Gastrocnemius medialis (tissue), 4 donors: ENCODE measurements around the gene CISD1.

Experiments used
- CTCF ChIP-seq, 5 experiments: fragments of 450-650 bp in 3 of 5; fragments of 200-600 bp in 2 of 5; sonication (generic) in 2 of 5; IDR thresholded peaks in 4 of 5; conservative IDR thresholded peaks in 1 of 5; 1 replicate in 4 of 5; 2 replicates in 1 of 5; pipeline ENCODE4 v1.5.1; 2016 to 2019; ENCODE audit warnings: antibody characterized with exemption in 5 of 5, mild to moderate bottlenecking in 3 of 5, moderate library complexity in 3 of 5
- POLR2A ChIP-seq, 2 donors: fragments of 450-650 bp; IDR thresholded peaks; one replicate each; pipeline ENCODE4 v1.6.1; 2017; ENCODE audit warnings: antibody characterized with exemption in 2 of 2, mild to moderate bottlenecking in 2 of 2, moderate library complexity in 2 of 2

DNA sequence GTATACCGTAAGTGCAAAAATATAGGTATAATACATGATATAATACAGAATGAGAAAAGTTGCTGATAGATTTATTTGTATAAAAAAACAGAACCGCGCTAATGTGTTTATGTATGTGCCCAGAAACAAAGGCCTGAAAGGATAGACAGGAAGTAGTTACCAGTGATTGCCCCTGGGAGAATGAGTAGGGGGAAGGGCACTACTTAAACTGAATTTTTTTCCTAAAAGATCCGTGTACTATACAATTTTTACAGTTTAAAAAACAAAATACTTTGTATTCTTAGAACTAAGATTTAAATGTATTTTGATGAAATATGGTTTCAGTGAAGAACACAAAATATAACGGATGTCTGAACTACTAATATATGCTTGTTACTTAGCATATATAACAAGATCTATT is 4.2 kb upstream of the CISD1 start:
- TF ChIP-seq POLR2A (IDR thresholded peaks at IDR 0.05) (no peak), CTCF (IDR thresholded peaks at IDR 0.05 in 4 of 5, conservative IDR thresholded peaks at IDR 0.05 in 1 of 5) (no peak)
